Nephron (organoid): ENCODE results near the gene TMPRSS11B.
"Not testable (repeated sequence)": the region's sequence is repeated elsewhere in the genome, so short reads cannot be mapped to it uniquely, and the experiment has no call there.

Source experiments
- H3K27ac Mint-ChIP-seq, 3 experiments: 2 replicates each; pipeline ENCODE4 v1.8.0; 2020; ENCODE audit warnings: mixed read lengths in 3 of 3, mild to moderate bottlenecking in 2 of 3, moderate library complexity in 1 of 3
- H3K27me3 Mint-ChIP-seq: 2 replicates; pipeline ENCODE4 v1.8.0; 2021; ENCODE audit warnings: low read depth, mild to moderate bottlenecking, moderate library complexity, mixed read lengths
- H3K36me3 Mint-ChIP-seq: 2 replicates; pipeline ENCODE4 v1.8.0; 2020; ENCODE audit warnings: low read depth, mixed read lengths
- H3K4me1 Mint-ChIP-seq: 2 replicates; pipeline ENCODE4 v1.8.0; 2020; ENCODE audit warnings: mixed read lengths
- H3K4me3 Mint-ChIP-seq, 3 experiments: 2 replicates each; pipeline ENCODE4 v1.8.0; 2020; ENCODE audit warnings: mild to moderate bottlenecking in 3 of 3, mixed read lengths in 3 of 3, moderate library complexity in 2 of 3
- H3K9me3 Mint-ChIP-seq: 2 replicates; pipeline ENCODE4 v1.8.0; 2020; ENCODE audit warnings: mixed read lengths
- TF ChIP-seq, protein P1 (sequence below), 3 experiments: fragments of 200-600 bp; sonication (generic); IDR thresholded peaks; one replicate each; pipeline ENCODE4 v1.5.0; 2021; ENCODE audit warnings: antibody characterized with exemption in 3 of 3; ENCODE audit not compliant: unreplicated experiment in 3 of 3

Gene TMPRSS11B

DNA sequence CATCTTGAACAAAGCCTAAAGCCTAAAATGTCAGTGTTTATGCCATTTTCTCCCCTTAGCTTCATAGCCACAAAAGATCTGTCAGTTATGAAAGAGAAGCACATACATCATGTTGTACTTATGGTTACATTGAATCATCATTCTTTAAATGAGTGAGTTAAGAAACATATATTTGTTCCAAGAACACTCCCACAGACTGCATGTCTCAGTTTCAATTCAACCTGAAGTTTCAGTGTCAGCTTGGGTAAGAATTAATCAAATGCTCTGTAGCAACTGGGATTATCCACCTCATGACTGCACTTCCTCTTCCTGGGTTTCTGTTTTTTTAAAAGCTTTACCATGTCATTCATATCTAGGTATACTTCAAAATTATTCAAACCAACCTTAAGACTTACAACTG, 3.9 kb upstream of the TMPRSS11B start:
- Mint-ChIP-seq H3K4me1 (no peaks in the 10 kb centered on the region), H3K27me3 (no peaks in the 10 kb centered on the region), H3K36me3 (no peaks in the 10 kb centered on the region), H3K4me3 (no peak overlapping the region), H3K27ac (no peak overlapping the region), H3K9me3 (no peaks in the 10 kb centered on the region)
- TF ChIP-seq, protein P1, sequence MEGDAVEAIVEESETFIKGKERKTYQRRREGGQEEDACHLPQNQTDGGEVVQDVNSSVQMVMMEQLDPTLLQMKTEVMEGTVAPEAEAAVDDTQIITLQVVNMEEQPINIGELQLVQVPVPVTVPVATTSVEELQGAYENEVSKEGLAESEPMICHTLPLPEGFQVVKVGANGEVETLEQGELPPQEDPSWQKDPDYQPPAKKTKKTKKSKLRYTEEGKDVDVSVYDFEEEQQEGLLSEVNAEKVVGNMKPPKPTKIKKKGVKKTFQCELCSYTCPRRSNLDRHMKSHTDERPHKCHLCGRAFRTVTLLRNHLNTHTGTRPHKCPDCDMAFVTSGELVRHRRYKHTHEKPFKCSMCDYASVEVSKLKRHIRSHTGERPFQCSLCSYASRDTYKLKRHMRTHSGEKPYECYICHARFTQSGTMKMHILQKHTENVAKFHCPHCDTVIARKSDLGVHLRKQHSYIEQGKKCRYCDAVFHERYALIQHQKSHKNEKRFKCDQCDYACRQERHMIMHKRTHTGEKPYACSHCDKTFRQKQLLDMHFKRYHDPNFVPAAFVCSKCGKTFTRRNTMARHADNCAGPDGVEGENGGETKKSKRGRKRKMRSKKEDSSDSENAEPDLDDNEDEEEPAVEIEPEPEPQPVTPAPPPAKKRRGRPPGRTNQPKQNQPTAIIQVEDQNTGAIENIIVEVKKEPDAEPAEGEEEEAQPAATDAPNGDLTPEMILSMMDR (IDR thresholded peaks at IDR 0.05; ENCODE audit: unreplicated experiment in 3 of 3): no peak

GRCh38 chr4:68240620-68241019, 4.9 kb downstream of the TMPRSS11B start:
- Mint-ChIP-seq H3K4me1 (no peaks in the 10 kb centered on the region), H3K9me3 (no peaks in the 10 kb centered on the region), H3K36me3 (no peaks in the 10 kb centered on the region), H3K4me3 (no peak overlapping the region), H3K27me3 (no peaks in the 10 kb centered on the region), H3K27ac (no peak overlapping the region)
- TF ChIP-seq, protein P1 (IDR thresholded peaks at IDR 0.05; ENCODE audit: unreplicated experiment in 3 of 3): no peak

- no peaks in the 10 kb centered on the region for H3K9me3 Mint-ChIP-seq
- no peak overlapping the region for H3K4me3 Mint-ChIP-seq
- no peaks in the 10 kb centered on the region for H3K36me3 Mint-ChIP-seq
- H3K4me1 Mint-ChIP-seq: no peaks in the 10 kb centered on the region
- TF ChIP-seq, protein P1 (IDR thresholded peaks at IDR 0.05; ENCODE audit: unreplicated experiment in 3 of 3): no peak
- no peaks in the 10 kb centered on the region for H3K27me3 Mint-ChIP-seq
- H3K27ac Mint-ChIP-seq: no peak overlapping the region
Observed at GRCh38 chr4:68228568-68228967, 16.9 kb downstream of the TMPRSS11B start.

DNA sequence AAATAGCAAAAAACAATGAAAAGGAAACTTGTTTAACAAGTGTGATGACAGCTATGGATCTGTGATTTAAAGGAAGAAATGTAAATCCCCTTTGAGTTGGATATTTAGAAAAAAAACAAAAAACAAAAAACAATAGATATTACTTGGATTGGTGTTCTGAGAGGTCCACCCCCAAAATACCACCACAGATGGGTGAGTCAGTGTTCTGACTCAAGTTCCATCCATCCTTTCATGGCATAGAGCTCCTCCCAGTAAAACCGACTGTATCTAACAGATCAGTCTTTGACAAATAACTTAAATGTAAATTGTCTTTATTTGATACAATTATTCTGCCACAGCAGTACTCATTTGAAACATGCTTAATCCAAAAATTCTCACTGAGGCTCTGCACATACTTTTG, 27.4 kb downstream of the TMPRSS11B start:
- Mint-ChIP-seq H3K4me1 (no peaks in the 10 kb centered on the region), H3K36me3 (no peaks in the 10 kb centered on the region), H3K4me3 (no peak overlapping the region), H3K9me3 (no peaks in the 10 kb centered on the region), H3K27me3 (no peaks in the 10 kb centered on the region), H3K27ac (no peak overlapping the region)
- TF ChIP-seq, protein P1 (IDR thresholded peaks at IDR 0.05; ENCODE audit: unreplicated experiment in 3 of 3): no peak

DNA sequence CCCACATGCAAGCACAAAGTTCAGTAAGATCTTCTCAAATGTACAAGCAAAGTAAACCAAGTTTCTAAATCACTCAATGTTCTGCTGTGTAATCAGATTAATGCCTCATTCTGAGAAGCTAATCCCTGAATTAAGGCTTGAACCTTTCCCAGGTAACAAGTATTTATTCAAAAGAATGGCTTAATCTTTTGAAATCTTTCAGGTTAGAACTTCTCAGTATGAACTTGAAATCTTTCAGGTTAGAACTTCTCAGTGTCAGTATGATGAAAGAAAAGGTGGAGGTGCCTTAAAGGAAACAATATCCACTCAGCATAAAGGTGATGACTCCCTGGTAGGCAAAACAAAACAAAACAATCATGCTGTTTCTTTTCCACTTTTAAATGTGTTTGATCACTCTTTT, 29.0 kb downstream of the TMPRSS11B start:
- no peak overlapping the region for H3K27ac Mint-ChIP-seq
- TF ChIP-seq, protein P1 (IDR thresholded peaks at IDR 0.05; ENCODE audit: unreplicated experiment in 3 of 3): no peak
- H3K36me3 Mint-ChIP-seq: no peaks in the 10 kb centered on the region
- no peaks in the 10 kb centered on the region for H3K27me3 Mint-ChIP-seq
- H3K9me3 Mint-ChIP-seq: peaks cover 3% of the 10 kb centered on the region
- no peak overlapping the region for H3K4me3 Mint-ChIP-seq
- no peaks in the 10 kb centered on the region for H3K4me1 Mint-ChIP-seq

DNA sequence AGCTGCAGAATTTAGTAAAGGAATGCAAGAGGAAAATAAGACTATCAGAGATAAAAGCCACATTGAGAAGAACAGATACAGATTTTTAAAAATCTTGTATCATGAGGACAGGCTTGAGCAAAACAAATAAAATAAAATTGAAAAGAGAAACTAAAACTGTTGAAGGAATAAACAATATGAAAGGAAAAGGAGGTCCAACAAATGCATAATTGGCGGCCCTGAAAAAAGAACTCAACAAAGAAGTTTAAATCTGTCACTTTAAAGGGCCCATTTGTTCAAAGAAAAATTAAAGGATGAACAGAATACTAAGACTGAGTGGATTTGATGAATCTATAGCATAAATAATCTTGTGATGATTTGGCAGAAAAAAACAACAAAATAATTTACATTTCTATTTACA, 36.5 kb downstream of the TMPRSS11B start:
- no peak overlapping the region for H3K4me3 Mint-ChIP-seq
- TF ChIP-seq, protein P1 (IDR thresholded peaks at IDR 0.05; ENCODE audit: unreplicated experiment in 3 of 3): no peak
- peaks cover 25% of the 10 kb centered on the region for H3K9me3 Mint-ChIP-seq
- H3K27ac Mint-ChIP-seq: no peak overlapping the region
- H3K27me3 Mint-ChIP-seq: no peaks in the 10 kb centered on the region
- H3K4me1 Mint-ChIP-seq: no peaks in the 10 kb centered on the region
- H3K36me3 Mint-ChIP-seq: no peaks in the 10 kb centered on the region

DNA sequence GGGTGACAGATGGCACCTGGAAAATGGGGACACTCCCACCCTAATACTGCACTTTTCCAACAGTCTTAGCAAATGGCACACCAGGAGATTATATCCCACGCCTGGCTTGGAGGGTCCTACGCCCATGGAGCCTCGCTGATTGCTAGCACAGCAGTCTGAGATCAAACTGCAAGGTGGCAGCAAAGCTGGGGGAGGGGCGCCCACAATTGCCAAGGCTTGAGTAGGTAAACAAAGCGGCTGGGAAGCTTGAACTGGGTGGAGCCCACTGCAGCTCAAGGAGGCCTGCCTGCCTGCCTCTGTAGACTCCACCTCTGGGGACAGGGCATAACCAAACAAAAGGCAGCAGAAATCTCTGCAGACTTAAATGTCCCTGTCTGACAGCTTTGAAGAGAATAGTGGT, 51.2 kb downstream of the TMPRSS11B start:
- H3K9me3 Mint-ChIP-seq: peaks cover 17% of the 10 kb centered on the region
- H3K4me3 Mint-ChIP-seq, H3K27ac Mint-ChIP-seq, H3K27me3 Mint-ChIP-seq, H3K36me3 Mint-ChIP-seq, H3K4me1 Mint-ChIP-seq: not testable (repeated sequence)
